IMR-90 (cell line): ENCODE results near the gene ARFGEF3. TPM values are rescaled to one million over a fixed set of nuclear protein-coding genes. Genes with fewer than 3 reads are reported as not detected.

Source experiments
- ATAC-seq: fragments of 200-7000 bp; cut with Tn5 transposase; 2 replicates; pipeline ENCODE4 v1.9.1; 2020; ENCODE audit warnings: low read depth, mild to moderate bottlenecking, moderate library complexity
- BruUV-seq: library from RNA; stranded (reverse); fragments of 400-500 nt; replicated peaks from 2 replicates; lab custom pipeline; 2021; lab: Mats Ljungman, UMichigan
- CTCF ChIA-PET: fragments of 300-600 bp; formaldehyde crosslinking; extraction: SDS; loops from one replicate; lab custom pipeline; 2021; ENCODE audit warnings: antibody characterized with exemption; lab: Yijun Ruan, JAX
- POLR2A ChIA-PET: fragments of 300-600 bp; sonication (Branson Sonifier 250); formaldehyde crosslinking; loops from one replicate; lab custom pipeline; 2022; ENCODE audit warnings: antibody characterized with exemption; ENCODE audit not compliant: unreplicated experiment; lab: Charles Lee
- DNase-seq: peaks from one replicate; pipeline ENCODE4 v3.0.0; 2013
- H2AFZ ChIP-seq: replicated peaks from 2 replicates; pipeline ENCODE3; 2013; ENCODE audit warnings: low read length, mild to moderate bottlenecking; ENCODE audit not compliant: poor library complexity
- H2AK5ac ChIP-seq: 2 replicates; pipeline ENCODE4 v1.6.1; 2013; ENCODE audit warnings: low read depth, low read length, inconsistent platforms
- H2AK9ac ChIP-seq: replicated peaks from 2 replicates; pipeline ENCODE3; 2013; ENCODE audit warnings: mild to moderate bottlenecking, low read depth, low read length, moderate library complexity; ENCODE audit not compliant: poor library complexity
- H2BK120ac ChIP-seq: 2 replicates; pipeline ENCODE4 v1.6.1; 2013; ENCODE audit warnings: low read depth, low read length, inconsistent platforms
- H2BK15ac ChIP-seq: 3 replicates; pipeline ENCODE4 v1.6.1; 2013; ENCODE audit warnings: low read depth, low read length, inconsistent platforms
- H2BK20ac ChIP-seq: 2 replicates; pipeline ENCODE4 v1.6.1; 2013; ENCODE audit warnings: low read depth, mild to moderate bottlenecking, inconsistent platforms, low read length, moderate library complexity
- H2BK5ac ChIP-seq: 2 replicates; pipeline ENCODE4 v1.6.1; 2013; ENCODE audit warnings: mild to moderate bottlenecking, low read depth, low read length, inconsistent platforms; ENCODE audit not compliant: poor library complexity, severe bottlenecking
- H3K14ac ChIP-seq: replicated peaks from 2 replicates; pipeline ENCODE4 v1.6.1; 2013; ENCODE audit warnings: low read depth, low read length, inconsistent platforms
- H3K18ac ChIP-seq: 2 replicates; pipeline ENCODE4 v1.6.1; 2013; ENCODE audit warnings: low read depth, low read length, control low read depth
- H3K23ac ChIP-seq: 2 replicates; pipeline ENCODE4 v1.6.1; 2013; ENCODE audit warnings: low read depth, low read length, inconsistent platforms
- H3K27ac ChIP-seq: 2 replicates; pipeline ENCODE4 v1.5.1; 2013; ENCODE audit warnings: mild to moderate bottlenecking, control low read depth, low read length; ENCODE audit not compliant: insufficient read depth
- H3K27me3 ChIP-seq: 2 replicates; pipeline ENCODE4 v1.6.1; 2013; ENCODE audit warnings: low read length; ENCODE audit not compliant: control insufficient read depth, insufficient read depth
- H3K36me3 ChIP-seq: 2 replicates; pipeline ENCODE4 v1.6.1; 2013; ENCODE audit warnings: low read length, mixed read lengths; ENCODE audit not compliant: control insufficient read depth, insufficient read depth
- H3K4ac ChIP-seq: 2 replicates; pipeline ENCODE4 v1.6.1; 2013; ENCODE audit warnings: low read depth, low read length, inconsistent platforms
- H3K4me1 ChIP-seq: 2 replicates; pipeline ENCODE4 v1.6.1; 2013; ENCODE audit warnings: low read length, mixed read lengths; ENCODE audit not compliant: control insufficient read depth, insufficient read depth
- H3K4me2 ChIP-seq: 2 replicates; pipeline ENCODE4 v1.6.1; 2013; ENCODE audit warnings: low read depth, mild to moderate bottlenecking, control low read depth, low read length, moderate library complexity
- H3K4me3 ChIP-seq: 2 replicates; pipeline ENCODE4 v1.5.1; 2013; ENCODE audit warnings: low read depth, mild to moderate bottlenecking, control low read depth, low read length, moderate library complexity; ENCODE audit not compliant: insufficient read depth
- H3K56ac ChIP-seq: 2 replicates; pipeline ENCODE4 v1.6.1; 2013; ENCODE audit warnings: low read length, inconsistent platforms; ENCODE audit not compliant: insufficient read depth; ENCODE audit errors: extremely low read depth
- H3K79me1 ChIP-seq, 2 experiments: 2 replicates each; pipeline ENCODE4 v1.6.1; 2013; ENCODE audit warnings: low read length in 2 of 2, inconsistent platforms in 1 of 2, low read depth in 1 of 2
- H3K9ac ChIP-seq: 2 replicates; pipeline ENCODE4 v1.6.1; 2013; ENCODE audit warnings: low read depth, low read length, control low read depth
- H3K9me1 ChIP-seq: 2 replicates; pipeline ENCODE4 v1.6.1; 2013; ENCODE audit warnings: low read length, inconsistent platforms; ENCODE audit not compliant: insufficient read depth
- H3K9me3 ChIP-seq: 2 replicates; pipeline ENCODE4 v1.6.1; 2013; ENCODE audit warnings: low read length; ENCODE audit not compliant: control insufficient read depth, insufficient read depth
- H4K20me1 ChIP-seq: 2 replicates; pipeline ENCODE4 v1.6.1; 2013; ENCODE audit warnings: low read length, inconsistent platforms; ENCODE audit not compliant: insufficient read depth
- H4K5ac ChIP-seq: 2 replicates; pipeline ENCODE4 v1.6.1; 2013; ENCODE audit warnings: mild to moderate bottlenecking, low read depth, low read length, control low read depth
- H4K8ac ChIP-seq, 2 experiments: 2 replicates each; pipeline ENCODE4 v1.6.1; 2013; ENCODE audit warnings: low read depth in 2 of 2, low read length in 2 of 2, control low read depth in 1 of 2, inconsistent platforms in 1 of 2
- H4K91ac ChIP-seq: 2 replicates; pipeline ENCODE4 v1.6.1; 2013; ENCODE audit warnings: low read depth, low read length, inconsistent platforms; ENCODE audit not compliant: insufficient read depth
- BHLHE40 ChIP-seq: fragments of 150-350 bp; IDR thresholded peaks from 2 replicates; pipeline ENCODE4 v1.6.1; 2016; ENCODE audit warnings: mild to moderate bottlenecking, low read depth, low read length
- FOS ChIP-seq: fragments of 150-350 bp; IDR thresholded peaks from 2 replicates; pipeline ENCODE4 v1.6.1; 2016; ENCODE audit warnings: low read depth, low read length
- RAD21 ChIP-seq: IDR thresholded peaks from 2 replicates; pipeline ENCODE4 v1.6.1; 2012; ENCODE audit warnings: low read length, improper control_type of control experiment
- RCOR1 ChIP-seq: IDR thresholded peaks from 2 replicates; pipeline ENCODE4 v1.6.1; 2012; ENCODE audit warnings: mild to moderate bottlenecking, low read length, improper control_type of control experiment; ENCODE audit not compliant: insufficient replicate concordance
- RFX5 ChIP-seq: IDR thresholded peaks from 2 replicates; pipeline ENCODE4 v1.8.0; 2012; ENCODE audit warnings: low read depth, mild to moderate bottlenecking, low read length, moderate library complexity
- SMC3 ChIP-seq: fragments of 150-350 bp; IDR thresholded peaks from 2 replicates; pipeline ENCODE4 v1.6.1; 2016; ENCODE audit warnings: low read depth, mild to moderate bottlenecking, antibody characterized with exemption, low read length, moderate library complexity
- WGBS, 2 experiments: methylation state at CpG; one replicate each; pipeline versions ENCODE4 v1.1.5 to v1.1.7; 2013; ENCODE audit warnings: missing lambda C conversion rate in 2 of 2; ENCODE audit not compliant: insufficient read length in 1 of 2; ENCODE audit errors: extremely low coverage in 2 of 2; 5-methylcytosine and 5-hydroxymethylcytosine counted together
- dilution Hi-C: fragments of 300-500 bp; cut with HindIII; formaldehyde crosslinking; loops from one replicate; pipeline ENCODE4 v1.14.3; 2018; ENCODE audit warnings: low sequenced_read_pairs; ENCODE audit not compliant: unreplicated experiment
- in situ Hi-C: fragments of 300-500 bp; cut with MboI; formaldehyde crosslinking; loops from 3 replicates; pipeline ENCODE4 v1.14.3; 2019; ENCODE audit warnings: low sequenced_read_pairs, inconsistent platforms, mixed read lengths
- intact Hi-C: fragments of 100-400 bp; cut with micrococcal nuclease; formaldehyde crosslinking; loops from 2 replicates; pipeline ENCODE4 v1.10.0; 2022
- polyA plus RNA-seq, 3 experiments: library from polyadenylated mRNA; depleted of rRNA; stranded (reverse); fragments of >200 nt; gene quantifications; 2 replicates each; pipeline ENCODE4 v1.2.3, GENCODE V29; 2012; ENCODE audit warnings: low replicate concordance in 1 of 3
- total RNA-seq: library from RNA; depleted of rRNA; stranded (reverse); fragments of >200 nt; gene quantifications from 2 replicates; pipeline ENCODE4 v1.2.3, GENCODE V29; 2012
- TF ChIP-seq, protein P1 (sequence below): conservative IDR thresholded peaks from 2 replicates; pipeline ENCODE4 v1.5.1; 2012; ENCODE audit warnings: mild to moderate bottlenecking, low read depth, low read length, improper control_type of control experiment

Gene ARFGEF3
- total and polyA plus RNA-seq, 2 of the 4 experiments (the other 2 are of a cell fraction) = under 0.01 to 0.02 TPM

DNA sequence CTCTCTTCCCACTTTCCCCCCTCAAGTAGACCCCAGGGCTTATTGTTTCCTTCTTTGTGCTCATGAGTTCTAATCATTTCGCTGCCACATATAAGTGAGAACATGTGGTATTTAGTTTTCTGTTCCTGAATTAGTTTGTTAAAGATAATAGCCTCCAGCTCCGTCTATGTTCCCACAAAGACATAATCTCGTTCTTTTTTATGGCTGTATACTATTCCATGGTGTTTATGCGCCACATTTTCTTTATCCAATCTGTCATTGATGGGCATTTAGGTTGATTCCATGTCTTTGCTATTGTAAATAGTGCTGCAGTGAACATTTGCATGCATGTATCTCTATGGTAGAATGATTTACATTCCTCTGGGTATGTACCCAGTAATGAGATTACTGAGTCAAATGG, 37.6 kb upstream of the ARFGEF3 start:
- no peak overlapping the region for H3K4ac ChIP-seq
- BruUV-seq = no TSS peak
- H3K23ac ChIP-seq = no peak overlapping the region

More for the DNA sequence above, 37.6 kb upstream of the ARFGEF3 start:
- Histone ChIP-seq H4K20me1 (no peaks in the 10 kb centered on the region), H3K79me1 (no peaks in the 10 kb centered on the region), H3K56ac (no peak overlapping the region), H2BK120ac (no peak overlapping the region), H3K4me2 (no peak overlapping the region), H3K18ac (no peak overlapping the region), H3K9me1 (no peaks in the 10 kb centered on the region), H2AFZ (no peak overlapping the region), H3K36me3 (no peaks in the 10 kb centered on the region), H2BK15ac (no peak overlapping the region), H3K27ac (no peak overlapping the region), H2AK5ac (no peak overlapping the region), H3K4me3 (no peak overlapping the region), H4K91ac (no peak overlapping the region), H4K8ac (no peak overlapping the region), H3K9ac (no peak overlapping the region), H3K4me1 (no peaks in the 10 kb centered on the region), H3K27me3 (peaks cover 15% of the 10 kb centered on the region), H4K5ac (no peak overlapping the region), H2BK5ac (no peak overlapping the region), H3K9me3 (no peaks in the 10 kb centered on the region), H2AK9ac (no peak overlapping the region), H3K14ac (no peak overlapping the region), H2BK20ac (no peak overlapping the region)
- TF ChIP-seq FOS (no peak), RAD21 (no peak), RFX5 (no peak), SMC3 (no peak), BHLHE40 (no peak), RCOR1 (no peak)
- TF ChIP-seq, protein P1, sequence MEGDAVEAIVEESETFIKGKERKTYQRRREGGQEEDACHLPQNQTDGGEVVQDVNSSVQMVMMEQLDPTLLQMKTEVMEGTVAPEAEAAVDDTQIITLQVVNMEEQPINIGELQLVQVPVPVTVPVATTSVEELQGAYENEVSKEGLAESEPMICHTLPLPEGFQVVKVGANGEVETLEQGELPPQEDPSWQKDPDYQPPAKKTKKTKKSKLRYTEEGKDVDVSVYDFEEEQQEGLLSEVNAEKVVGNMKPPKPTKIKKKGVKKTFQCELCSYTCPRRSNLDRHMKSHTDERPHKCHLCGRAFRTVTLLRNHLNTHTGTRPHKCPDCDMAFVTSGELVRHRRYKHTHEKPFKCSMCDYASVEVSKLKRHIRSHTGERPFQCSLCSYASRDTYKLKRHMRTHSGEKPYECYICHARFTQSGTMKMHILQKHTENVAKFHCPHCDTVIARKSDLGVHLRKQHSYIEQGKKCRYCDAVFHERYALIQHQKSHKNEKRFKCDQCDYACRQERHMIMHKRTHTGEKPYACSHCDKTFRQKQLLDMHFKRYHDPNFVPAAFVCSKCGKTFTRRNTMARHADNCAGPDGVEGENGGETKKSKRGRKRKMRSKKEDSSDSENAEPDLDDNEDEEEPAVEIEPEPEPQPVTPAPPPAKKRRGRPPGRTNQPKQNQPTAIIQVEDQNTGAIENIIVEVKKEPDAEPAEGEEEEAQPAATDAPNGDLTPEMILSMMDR = no peak
- no CpG with 5 or more reads among the region's 4 CpGs for WGBS, 2 experiments
- no peak for ATAC-seq
- in situ Hi-C loops = loop anchor here (25.0 kb wide), 1 partner anchor 1238 kb away; the partner anchor contains the start of gene CITED2
- dilution Hi-C loops = no loop called here
- DNase-seq = no peak
- intact Hi-C loops = no loop called here
- POLR2A ChIA-PET = no interaction called here
- CTCF ChIA-PET = no interaction called here
